CD4-positive, alpha-beta T cell treated with Interleukin-4 for 4 hours (primary cell): ENCODE data around the gene IP6K3.

Experiments
- DNase-seq: peaks from one replicate; pipeline ENCODE4 v3.0.0-alpha.2; 2020

IP6K3 gene

DNA sequence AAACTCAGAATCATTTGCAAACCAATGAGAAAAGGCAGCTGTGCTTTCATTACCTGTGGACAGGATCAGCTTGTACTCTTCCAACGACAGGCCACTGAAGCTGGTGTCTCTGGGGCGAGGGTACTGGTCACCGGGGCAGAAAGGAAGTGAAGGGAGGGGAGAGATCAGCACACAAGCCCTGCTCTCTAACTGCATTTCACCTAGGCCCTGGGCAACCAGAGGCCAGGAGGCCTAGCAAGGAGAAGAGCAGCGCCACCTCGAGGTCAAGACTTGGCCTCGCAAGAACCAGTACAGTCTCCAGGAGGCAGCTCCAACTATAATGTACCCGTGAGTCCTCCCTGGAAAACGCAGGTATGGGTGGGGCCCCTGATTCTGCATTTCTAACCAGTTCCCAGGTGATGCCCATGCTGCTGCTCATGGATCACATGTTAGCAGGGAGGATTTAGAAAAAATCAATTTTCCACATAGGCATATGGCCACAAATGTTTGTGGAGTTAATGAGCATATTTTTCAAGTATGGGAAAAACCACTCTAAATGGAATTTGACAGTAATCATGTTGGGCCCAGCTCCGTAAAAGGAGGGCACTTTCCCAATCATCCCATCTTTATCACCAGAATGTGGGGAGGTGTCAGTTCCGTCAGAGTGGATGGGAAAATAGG lies 46.2 kb downstream of the IP6K3 start:
- peak; percentile 57 for DNase-seq

DNA sequence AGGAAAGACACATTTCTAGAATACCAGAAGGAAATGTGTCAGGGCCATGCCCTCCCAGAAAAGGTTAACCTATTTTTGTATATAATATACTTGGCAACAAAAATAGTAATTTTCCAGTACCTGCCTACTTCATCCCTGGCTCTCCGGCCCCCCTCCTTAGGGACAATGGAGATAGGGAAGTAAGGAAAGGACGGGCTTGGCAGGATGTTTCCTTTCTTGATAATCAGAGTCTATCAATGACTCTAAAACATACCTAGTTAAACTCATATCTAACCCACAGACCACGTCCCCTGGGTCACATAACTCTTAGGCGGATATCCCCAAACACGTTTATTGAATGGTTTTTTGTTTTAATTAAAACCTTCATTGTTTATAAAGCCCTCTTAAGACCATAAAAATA lies 47.0 kb downstream of the IP6K3 start:
- no peak for DNase-seq

GRCh38 chr6:33699131-33699530 lies 47.6 kb downstream of the IP6K3 start:
- DNase-seq: no peak

DNA sequence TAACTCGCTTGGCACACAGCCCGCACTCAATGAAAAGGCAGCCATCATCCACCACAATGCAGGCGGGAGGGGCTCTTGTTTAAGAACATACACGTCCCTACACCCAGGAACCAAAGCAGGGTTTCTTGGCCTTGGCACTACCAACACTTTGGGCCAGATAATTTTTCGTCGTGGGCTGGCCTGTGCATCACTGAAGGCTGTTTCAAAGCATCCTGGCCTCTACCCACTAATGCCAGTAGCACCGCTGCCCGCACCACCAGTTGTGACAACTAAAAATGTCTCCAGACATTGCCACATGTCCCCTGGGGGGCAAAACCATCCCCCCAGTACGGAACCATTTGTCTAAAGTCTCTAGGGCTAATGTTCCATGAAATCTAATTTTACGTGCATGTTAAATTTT lies 48.2 kb downstream of the IP6K3 start:
- DNase-seq: no peak

GRCh38 chr6:33697845-33698244 lies 48.9 kb downstream of the IP6K3 start:
- no peak for DNase-seq

- DNase-seq: peak; percentile 23
Observed at GRCh38 chr6:33696548-33697518, 49.9 kb downstream of the IP6K3 start.

- no peak for DNase-seq
Observed at GRCh38 chr6:33696076-33696475, 50.6 kb downstream of the IP6K3 start.

DNA sequence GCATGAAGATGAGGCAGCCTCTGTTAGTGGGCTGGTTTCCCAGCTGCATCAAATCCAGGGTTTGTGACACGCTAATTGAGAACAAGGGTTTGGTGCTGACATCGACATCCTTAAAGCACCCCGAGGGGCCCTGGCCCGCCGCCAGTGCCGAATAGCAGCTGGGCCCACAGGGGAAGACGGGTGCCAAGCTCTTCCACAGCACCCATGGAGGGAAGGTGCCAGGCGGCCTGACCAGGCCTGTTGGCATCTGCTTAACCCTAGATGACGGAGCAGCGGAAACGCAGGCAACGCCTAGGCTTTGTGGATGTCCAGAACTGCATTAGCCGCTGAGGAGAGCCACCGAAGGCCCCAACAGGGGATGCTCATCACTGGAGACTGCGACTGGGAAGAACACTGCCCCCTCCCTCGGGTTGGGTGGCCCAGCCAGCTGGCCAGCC lies 51.2 kb downstream of the IP6K3 start:
- DNase-seq: no peak

DNA sequence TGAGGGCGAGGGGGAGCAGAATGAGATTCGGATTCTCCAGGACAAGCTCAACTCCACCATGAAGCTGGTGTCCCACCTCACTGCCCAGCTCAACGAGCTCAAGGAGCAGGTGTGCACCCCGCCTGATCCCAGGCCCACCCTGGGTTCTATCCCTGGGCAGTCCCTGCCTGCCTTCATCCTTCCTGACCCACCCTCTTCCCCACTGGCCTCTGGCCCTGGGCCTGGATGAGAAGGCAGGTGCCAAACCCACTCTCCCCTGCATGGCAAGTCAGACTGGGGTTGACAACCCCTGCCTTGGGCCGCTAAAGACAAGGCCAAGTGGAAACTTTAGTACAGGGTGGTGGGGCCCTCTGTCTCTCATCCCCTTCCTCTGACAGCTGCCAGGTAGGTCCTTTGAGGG lies 51.7 kb downstream of the IP6K3 start:
- DNase-seq: no peak

DNA sequence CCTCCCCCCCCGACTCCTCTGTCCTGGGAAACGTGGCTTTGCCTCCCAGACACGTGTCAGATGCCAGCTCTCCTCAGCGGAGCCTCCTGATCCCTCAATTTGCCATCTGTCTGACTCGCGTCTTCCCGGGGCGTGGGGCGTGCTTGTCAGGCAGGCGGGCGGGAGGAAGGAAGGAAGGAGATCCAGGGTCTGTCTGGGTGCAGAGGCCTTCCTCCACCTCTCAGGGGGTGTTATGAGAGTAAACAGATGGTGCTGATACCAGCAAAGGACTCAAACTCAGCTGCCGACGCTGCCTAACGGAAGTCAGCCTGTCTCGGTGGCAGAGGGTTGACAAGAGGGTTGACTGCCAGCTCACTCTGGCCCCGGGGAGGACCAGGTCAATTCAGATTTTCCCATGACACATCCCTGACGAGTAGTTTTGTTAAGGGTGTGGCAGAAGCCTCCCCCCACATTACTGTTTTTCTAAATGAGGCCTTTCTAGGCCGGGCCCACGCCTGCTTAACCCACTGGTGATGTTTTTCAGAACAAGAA lies 52.2 kb downstream of the IP6K3 start:
- peak; percentile 71 for DNase-seq

GRCh38 chr6:33693186-33694105 lies 53.3 kb downstream of the IP6K3 start:
- no peak for DNase-seq

DNA sequence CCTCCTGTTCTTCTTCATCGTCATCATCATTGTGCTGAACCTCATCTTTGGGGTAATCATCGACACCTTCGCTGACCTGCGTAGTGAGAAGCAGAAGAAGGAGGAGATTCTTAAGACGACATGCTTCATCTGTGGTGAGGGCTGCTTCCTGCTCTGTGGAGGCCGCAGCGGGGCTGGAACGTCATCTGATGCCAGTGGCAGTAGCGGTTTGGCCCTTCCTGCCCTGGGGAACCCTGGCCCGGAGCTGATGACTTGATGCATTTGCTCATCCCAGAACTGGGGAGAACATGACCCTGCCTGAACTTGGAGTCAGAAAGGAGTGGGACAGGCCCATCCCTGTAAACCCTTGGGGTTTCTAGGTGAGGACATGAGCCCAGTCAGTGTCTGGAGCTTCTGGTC lies 53.9 kb downstream of the IP6K3 start:
- DNase-seq: peak; percentile 61

DNA sequence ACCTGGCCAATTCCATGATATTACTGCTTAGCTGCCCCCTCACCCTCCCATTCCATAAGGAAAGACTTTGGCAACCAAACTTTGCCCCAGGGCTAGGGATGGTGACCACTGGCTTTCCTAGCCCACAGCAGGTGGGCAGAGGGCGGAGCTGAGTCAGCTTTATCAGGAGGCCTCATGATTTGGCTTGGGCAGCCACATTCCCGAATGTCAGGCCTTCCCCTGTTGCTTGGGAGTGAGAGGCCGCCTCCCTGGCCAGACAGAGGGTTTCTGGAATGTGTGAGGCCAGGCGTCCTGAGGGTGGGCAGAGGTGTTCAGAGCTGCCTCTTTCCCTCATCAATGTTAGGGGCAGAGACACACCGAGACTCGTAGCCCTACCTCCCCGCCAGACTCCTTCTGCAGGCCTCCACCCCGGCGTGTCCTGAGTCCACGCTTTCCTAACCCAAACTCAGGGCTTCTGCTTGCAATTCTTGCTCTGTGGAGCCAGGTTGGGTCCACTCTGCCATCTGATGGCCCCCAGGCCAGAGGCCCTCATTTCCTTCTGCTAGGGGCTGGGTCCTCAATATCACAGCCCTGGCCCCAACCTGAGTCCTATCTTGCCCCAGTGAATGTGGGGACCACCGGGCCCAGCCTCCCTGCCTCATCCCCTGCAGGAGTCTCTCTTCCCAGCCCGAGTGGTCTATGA lies 54.5 kb downstream of the IP6K3 start:
- DNase-seq: no peak

DNA sequence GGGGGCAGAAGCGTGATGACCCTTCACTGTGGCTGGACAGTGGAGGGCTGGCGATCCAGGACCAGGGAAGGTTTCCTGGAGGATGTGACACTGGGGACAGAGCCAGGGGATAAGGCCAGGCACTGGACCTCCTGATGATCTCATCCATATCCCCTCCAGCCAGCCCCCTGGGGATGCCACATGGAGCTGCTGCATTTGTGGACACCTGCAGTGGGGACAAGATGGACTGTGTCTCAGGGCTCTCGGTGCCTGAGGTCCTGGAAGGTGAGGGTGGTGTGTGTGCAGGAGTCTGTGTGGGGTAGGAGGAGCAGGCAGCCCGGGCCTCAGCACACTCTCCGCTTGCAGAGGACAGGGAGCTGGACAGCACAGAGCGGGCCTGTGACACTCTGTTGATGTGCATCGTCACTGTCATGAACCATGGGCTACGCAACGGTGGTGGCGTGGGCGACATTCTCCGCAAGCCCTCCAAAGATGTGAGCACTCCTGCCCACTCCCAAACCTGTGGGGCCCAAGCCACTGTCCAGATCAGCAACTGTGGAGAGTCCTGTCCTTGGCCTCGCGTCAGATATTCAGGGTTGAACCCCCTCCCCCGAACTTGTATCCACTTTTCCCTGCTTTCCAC lies 55.1 kb downstream of the IP6K3 start:
- no peak for DNase-seq

- no peak for DNase-seq
Observed at GRCh38 chr6:33690766-33691165, 55.9 kb downstream of the IP6K3 start.

GRCh38 chr6:33689879-33690278 lies 56.8 kb downstream of the IP6K3 start:
- no peak for DNase-seq

- no peak for DNase-seq
Observed at GRCh38 chr6:33689148-33689494, 57.6 kb downstream of the IP6K3 start.

GRCh38 chr6:33688451-33689147 lies 58.1 kb downstream of the IP6K3 start:
- no peak for DNase-seq

DNA sequence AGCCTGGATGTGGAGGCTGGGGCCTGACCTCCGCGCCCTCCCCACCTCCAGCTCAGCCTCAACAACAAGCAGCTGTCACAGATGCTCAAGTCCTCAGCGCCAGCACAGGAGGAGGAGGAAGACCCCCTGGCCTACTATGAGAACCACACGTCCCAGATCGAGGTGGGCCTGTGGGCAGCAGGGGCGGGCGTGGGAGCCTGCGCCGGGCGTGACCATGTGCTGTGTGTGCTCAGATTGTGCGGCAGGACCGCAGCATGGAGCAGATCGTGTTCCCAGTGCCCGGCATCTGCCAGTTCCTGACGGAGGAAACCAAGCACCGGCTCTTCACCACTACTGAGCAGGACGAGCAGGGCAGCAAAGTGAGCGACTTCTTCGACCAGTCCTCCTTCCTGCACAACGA lies 58.7 kb downstream of the IP6K3 start:
- DNase-seq: no peak

DNA sequence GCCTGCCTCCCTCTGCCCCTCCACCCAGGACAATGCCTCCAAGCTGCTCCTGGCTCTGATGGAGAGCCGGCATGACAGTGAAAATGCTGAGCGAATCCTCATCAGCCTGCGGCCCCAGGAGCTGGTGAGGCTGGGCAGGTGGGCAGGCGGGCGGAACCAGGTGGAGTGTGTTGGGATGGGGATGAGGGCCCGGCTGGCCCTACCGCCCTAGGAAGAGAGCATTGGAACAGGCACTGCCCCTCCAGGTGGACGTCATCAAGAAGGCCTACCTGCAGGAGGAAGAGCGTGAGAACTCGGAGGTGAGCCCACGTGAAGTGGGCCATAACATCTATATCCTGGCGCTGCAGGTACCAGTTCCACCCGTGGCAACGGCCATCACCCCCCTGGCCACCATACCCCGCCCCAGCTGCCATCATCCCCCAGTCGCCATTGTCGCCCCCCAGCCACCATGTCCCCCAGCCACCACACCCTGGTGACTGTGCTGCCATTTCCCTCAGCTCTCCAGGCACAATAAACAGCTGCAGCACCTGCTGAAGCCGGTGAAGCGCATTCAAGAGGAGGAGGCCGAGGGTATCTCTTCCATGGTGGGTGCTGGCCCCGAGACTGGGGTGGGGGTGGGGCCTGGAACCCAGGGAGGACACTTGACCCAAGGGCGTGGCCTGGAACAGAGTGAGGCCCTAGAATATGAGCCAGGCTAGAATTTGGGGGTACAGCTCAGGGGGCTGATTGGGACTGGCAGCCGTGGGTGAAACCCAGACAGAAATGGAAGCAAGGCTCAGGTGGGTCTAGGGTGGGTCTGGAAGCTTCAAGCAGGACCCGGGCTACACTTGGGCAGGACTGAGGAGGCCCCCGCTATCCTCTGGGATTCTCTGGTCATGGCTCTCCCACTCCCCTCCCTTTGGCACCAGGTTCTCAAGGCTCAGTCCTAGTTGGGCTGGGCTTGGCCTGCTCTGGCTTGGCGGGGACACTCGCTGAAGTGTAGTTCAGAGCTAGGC lies 59.4 kb downstream of the IP6K3 start:
- no peak for DNase-seq
